Central memory CD8-positive, alpha-beta T cell (primary cell): ENCODE measurements around the gene SLC29A3.

ENCODE experiments used
- ATAC-seq: fragments of 150-1000 bp; cut with Tn5 transposase; replicated peaks from 2 replicates; pipeline ENCODE4 v1.10.0; 2022; ENCODE audit warnings: mild to moderate bottlenecking, moderate FRiP score, moderate number of reproducible peaks; ENCODE audit not compliant: poor library complexity, severe bottlenecking; ENCODE audit errors: extremely low read depth
- DNase-seq, 2 donors: peaks; one replicate each; pipeline ENCODE4 v3.0.0; 2021; ENCODE audit warnings: low spot score in 2 of 2
- H3K27ac Mint-ChIP-seq: one replicate; pipeline ENCODE4 v1.8.0; 2022; ENCODE audit warnings: low read depth, mild to moderate bottlenecking, moderate library complexity, mixed read lengths
- H3K27me3 Mint-ChIP-seq: one replicate; pipeline ENCODE4 v1.8.0; 2022; ENCODE audit warnings: mixed read lengths
- H3K36me3 Mint-ChIP-seq: one replicate; pipeline ENCODE4 v1.8.0; 2022; ENCODE audit warnings: mild to moderate bottlenecking, moderate library complexity, mixed read lengths; ENCODE audit not compliant: insufficient read depth
- H3K4me1 Mint-ChIP-seq: one replicate; pipeline ENCODE4 v1.8.0; 2022; ENCODE audit warnings: mixed read lengths
- H3K4me3 Mint-ChIP-seq: one replicate; pipeline ENCODE4 v1.8.0; 2022; ENCODE audit warnings: mild to moderate bottlenecking, moderate library complexity, mixed read lengths
- H3K9me3 Mint-ChIP-seq: one replicate; pipeline ENCODE4 v1.8.0; 2022; ENCODE audit warnings: mixed read lengths

The SLC29A3 gene

GRCh38 chr10:71308985-71309384, 10.1 kb upstream of the SLC29A3 start:
- DNase-seq (no peak), ATAC-seq (no peak)
- peaks cover 1% of the 10 kb centered on the region for H3K36me3 Mint-ChIP-seq
- no peak overlapping the region for H3K27ac Mint-ChIP-seq
- no peaks in the 10 kb centered on the region for H3K9me3 Mint-ChIP-seq
- H3K4me1 Mint-ChIP-seq, result no peaks in the 10 kb centered on the region
- peaks cover 36% of the 10 kb centered on the region for H3K27me3 Mint-ChIP-seq
- no peak overlapping the region for H3K4me3 Mint-ChIP-seq

DNA sequence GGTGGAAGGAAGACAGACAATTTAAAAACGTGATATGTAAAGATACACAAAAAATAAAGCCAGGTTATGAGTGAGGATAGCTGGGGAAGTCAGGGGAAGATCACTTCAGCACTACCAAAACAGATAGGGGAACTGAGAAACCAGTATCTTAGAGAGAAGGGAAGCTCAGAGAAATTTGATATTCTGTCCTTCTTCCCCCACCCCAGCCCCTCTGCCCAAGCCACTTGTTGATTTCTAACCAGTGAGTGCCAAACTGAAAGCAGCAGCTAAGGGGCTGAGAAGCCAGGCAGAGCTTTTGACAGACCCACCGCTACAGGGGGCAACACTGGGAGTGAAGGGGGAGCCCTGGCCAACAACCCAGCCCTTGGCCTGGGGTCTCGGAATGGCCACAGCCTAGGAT, 9.1 kb upstream of the SLC29A3 start:
- Mint-ChIP-seq H3K27ac (no peak overlapping the region), H3K36me3 (peaks cover 1% of the 10 kb centered on the region), H3K4me3 (no peak overlapping the region), H3K27me3 (peaks cover 33% of the 10 kb centered on the region), H3K9me3 (no peaks in the 10 kb centered on the region), H3K4me1 (no peaks in the 10 kb centered on the region)
- ATAC-seq (no peak), DNase-seq (no peak)

GRCh38 chr10:71312220-71312619, 6.8 kb upstream of the SLC29A3 start:
- H3K27me3 Mint-ChIP-seq, result peaks cover 33% of the 10 kb centered on the region
- H3K4me3 Mint-ChIP-seq, result no peak overlapping the region
- H3K9me3 Mint-ChIP-seq, result no peaks in the 10 kb centered on the region
- H3K27ac Mint-ChIP-seq, result no peak overlapping the region
- ATAC-seq (no peak), DNase-seq (no peak)
- peaks cover 1% of the 10 kb centered on the region for H3K36me3 Mint-ChIP-seq
- H3K4me1 Mint-ChIP-seq, result no peaks in the 10 kb centered on the region

GRCh38 chr10:71312811-71313789, 6.0 kb upstream of the SLC29A3 start:
- ATAC-seq (no peak), DNase-seq (no peak)
- H3K4me1 Mint-ChIP-seq, result no peaks in the 10 kb centered on the region
- H3K27me3 Mint-ChIP-seq, result peaks cover 33% of the 10 kb centered on the region
- no peak overlapping the region for H3K27ac Mint-ChIP-seq
- peaks cover 1% of the 10 kb centered on the region for H3K36me3 Mint-ChIP-seq
- no peaks in the 10 kb centered on the region for H3K9me3 Mint-ChIP-seq
- H3K4me3 Mint-ChIP-seq, result no peak overlapping the region

GRCh38 chr10:71314028-71314693, 4.9 kb upstream of the SLC29A3 start:
- Mint-ChIP-seq H3K27ac (no peak overlapping the region), H3K36me3 (peaks cover 1% of the 10 kb centered on the region), H3K4me3 (no peak overlapping the region), H3K27me3 (peaks cover 33% of the 10 kb centered on the region), H3K4me1 (peaks cover 4% of the 10 kb centered on the region), H3K9me3 (no peaks in the 10 kb centered on the region)
- ATAC-seq (no peak), DNase-seq (peak in 1 of 2 donors; percentile 32)

GRCh38 chr10:71314694-71315225, 4.3 kb upstream of the SLC29A3 start:
- H3K27me3 Mint-ChIP-seq, result peaks cover 29% of the 10 kb centered on the region
- H3K4me3 Mint-ChIP-seq, result no peak overlapping the region
- no peak overlapping the region for H3K27ac Mint-ChIP-seq
- DNase-seq, result no peak
- peaks cover 9% of the 10 kb centered on the region for H3K4me1 Mint-ChIP-seq
- ATAC-seq, result no peak
- H3K36me3 Mint-ChIP-seq, result peaks cover 4% of the 10 kb centered on the region
- H3K9me3 Mint-ChIP-seq, result no peaks in the 10 kb centered on the region

DNA sequence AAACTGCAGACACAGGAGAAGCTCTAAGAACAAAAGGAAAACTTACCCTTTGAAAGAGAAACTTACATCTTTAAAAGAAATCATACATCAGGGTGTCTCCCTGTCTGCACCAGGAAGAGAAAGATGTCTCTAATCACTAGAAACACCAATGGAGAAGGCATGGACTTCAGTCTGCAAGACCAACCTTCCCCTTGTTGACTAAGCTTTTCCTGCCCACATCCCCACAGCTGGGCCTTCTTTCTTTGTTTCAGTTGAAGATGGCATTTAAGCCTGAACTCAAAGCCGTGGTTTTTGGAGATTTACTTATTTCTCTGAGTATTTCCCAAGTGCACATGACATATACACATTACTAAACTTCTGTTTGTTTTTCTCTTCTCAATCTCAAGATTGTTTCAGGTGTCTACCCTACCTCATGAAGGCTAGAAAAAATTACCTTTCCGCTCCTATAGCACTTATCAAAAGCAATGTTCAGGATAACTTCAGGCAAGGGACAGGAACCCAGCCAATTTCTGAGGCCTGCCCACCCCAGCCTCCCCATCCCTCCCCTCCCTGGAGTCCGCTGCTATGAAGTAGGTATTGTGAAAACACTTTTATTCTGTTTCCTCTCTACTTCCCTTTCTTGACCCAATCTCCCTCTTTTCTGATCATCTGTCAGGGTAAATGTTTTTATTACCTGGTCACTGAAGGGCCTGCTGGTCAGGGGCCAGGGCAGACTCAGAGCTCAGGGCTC, 2.8 kb upstream of the SLC29A3 start:
- H3K9me3 Mint-ChIP-seq, result no peaks in the 10 kb centered on the region
- peaks cover 17% of the 10 kb centered on the region for H3K4me1 Mint-ChIP-seq
- ATAC-seq (no peak), DNase-seq (no peak)
- H3K36me3 Mint-ChIP-seq, result peaks cover 3% of the 10 kb centered on the region
- peak overlapping the region; percentile 65 for H3K27ac Mint-ChIP-seq
- no peak overlapping the region for H3K4me3 Mint-ChIP-seq
- peaks cover 15% of the 10 kb centered on the region for H3K27me3 Mint-ChIP-seq

DNA sequence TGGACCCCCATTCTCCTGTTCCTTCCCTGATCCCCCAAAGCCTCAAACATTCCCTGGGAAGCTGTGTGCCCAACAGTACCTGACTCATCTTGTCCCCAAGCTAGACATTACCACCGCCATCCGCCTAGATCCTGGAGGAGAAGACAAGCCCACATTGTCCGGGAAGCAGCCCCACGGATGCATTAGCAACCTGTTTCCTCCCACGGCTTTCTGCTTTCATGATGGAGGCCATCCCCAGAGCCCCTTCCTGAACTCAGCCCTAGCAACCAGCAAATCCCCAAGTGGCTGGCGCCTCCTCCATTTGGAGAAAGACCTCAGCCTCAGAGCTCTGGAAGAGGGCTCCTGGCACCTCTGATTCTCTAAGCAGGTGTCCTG, 2.3 kb upstream of the SLC29A3 start:
- ATAC-seq, result no peak
- peak overlapping the region; percentile 65 for H3K27ac Mint-ChIP-seq
- peaks cover 15% of the 10 kb centered on the region for H3K27me3 Mint-ChIP-seq
- H3K4me3 Mint-ChIP-seq, result no peak overlapping the region
- no peak for DNase-seq
- H3K36me3 Mint-ChIP-seq, result peaks cover 3% of the 10 kb centered on the region
- H3K9me3 Mint-ChIP-seq, result no peaks in the 10 kb centered on the region
- peaks cover 17% of the 10 kb centered on the region for H3K4me1 Mint-ChIP-seq

DNA sequence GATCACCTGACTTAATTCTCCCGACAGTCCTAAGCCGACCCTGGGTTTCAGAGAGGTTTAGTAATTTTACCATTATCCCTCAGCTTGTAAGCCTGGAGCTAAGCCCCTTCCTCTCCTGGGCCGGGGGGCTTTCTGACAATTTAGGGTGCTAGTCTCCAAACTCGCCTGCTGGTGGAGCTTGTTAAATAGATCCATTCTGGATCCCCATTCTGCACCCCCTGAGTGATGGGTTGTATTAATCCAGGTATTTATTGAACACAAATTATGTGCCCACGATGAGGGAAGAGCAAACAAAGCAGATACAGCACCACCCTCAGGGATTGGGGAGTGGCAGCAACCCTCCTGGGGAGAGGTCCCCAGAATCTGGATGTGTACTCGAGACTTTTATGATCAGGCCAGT, 1.3 kb upstream of the SLC29A3 start:
- peak overlapping the region; percentile 13 for H3K4me3 Mint-ChIP-seq
- peaks cover 3% of the 10 kb centered on the region for H3K36me3 Mint-ChIP-seq
- peaks cover 12% of the 10 kb centered on the region for H3K27me3 Mint-ChIP-seq
- ATAC-seq (no peak), DNase-seq (no peak)
- H3K9me3 Mint-ChIP-seq, result no peaks in the 10 kb centered on the region
- peaks cover 23% of the 10 kb centered on the region for H3K4me1 Mint-ChIP-seq
- no peak overlapping the region for H3K27ac Mint-ChIP-seq

DNA sequence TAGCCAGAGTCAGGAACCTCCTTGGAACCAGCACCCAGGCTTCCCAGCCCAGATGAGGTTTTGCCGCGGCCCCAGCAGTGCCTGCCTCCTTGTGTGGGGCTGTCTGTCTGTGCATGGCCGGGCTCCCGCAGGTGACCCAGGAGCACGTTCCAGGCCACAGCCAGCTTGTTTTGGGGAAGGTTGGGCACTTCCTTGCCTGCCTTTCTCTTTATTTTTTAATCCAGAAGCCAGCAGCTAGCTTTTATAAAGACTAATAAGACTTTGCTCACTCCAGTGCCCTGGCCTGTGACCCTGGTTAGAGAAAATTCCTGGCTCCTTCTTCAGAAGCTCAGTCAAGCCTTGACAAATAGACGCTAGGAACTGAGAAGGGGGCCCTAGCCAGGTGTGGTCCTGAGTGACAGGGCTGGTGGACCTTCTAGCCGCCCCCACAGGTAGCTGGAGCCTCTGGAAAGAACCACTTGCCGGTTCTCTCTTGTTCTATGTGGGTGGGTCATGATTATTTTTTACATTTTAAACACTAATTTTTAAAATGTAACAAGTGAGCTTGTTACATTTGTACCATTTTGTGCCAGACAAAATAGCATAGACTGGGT, 837 bp downstream of the SLC29A3 start:
- H3K4me3 Mint-ChIP-seq, result peak overlapping the region; percentile 95
- H3K9me3 Mint-ChIP-seq, result no peaks in the 10 kb centered on the region
- H3K4me1 Mint-ChIP-seq, result peaks cover 43% of the 10 kb centered on the region
- ATAC-seq (no peak), DNase-seq (no peak)
- H3K27ac Mint-ChIP-seq, result peak overlapping the region; percentile 88
- no peaks in the 10 kb centered on the region for H3K27me3 Mint-ChIP-seq
- H3K36me3 Mint-ChIP-seq, result peaks cover 10% of the 10 kb centered on the region

GRCh38 chr10:71320592-71320991, 1.5 kb downstream of the SLC29A3 start:
- H3K36me3 Mint-ChIP-seq, result peaks cover 10% of the 10 kb centered on the region
- no peaks in the 10 kb centered on the region for H3K9me3 Mint-ChIP-seq
- ATAC-seq (no peak), DNase-seq (no peak)
- H3K4me3 Mint-ChIP-seq, result peak overlapping the region; percentile 95
- H3K27me3 Mint-ChIP-seq, result no peaks in the 10 kb centered on the region
- H3K4me1 Mint-ChIP-seq, result peaks cover 43% of the 10 kb centered on the region
- H3K27ac Mint-ChIP-seq, result no peak overlapping the region

DNA sequence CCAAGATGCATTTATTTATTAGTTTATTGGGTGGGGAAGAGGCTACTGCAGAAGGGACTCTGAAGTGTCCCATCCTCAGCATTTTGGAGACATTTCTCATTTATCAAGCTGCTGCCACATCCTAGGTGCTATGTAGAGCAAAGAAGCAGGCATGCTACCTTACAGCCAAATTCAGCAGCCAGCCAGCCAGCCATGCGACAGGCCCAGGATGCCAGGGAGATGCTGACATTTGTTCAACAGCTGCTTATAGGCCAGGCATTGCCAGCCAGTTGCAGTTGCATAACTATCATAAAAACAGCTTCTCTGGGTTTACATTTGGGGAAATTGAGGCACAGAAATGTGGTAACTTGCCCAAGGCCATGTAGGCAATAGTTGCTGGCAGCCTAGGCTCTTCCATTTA, 2.3 kb downstream of the SLC29A3 start:
- Mint-ChIP-seq H3K4me3 (no peak overlapping the region), H3K27me3 (no peaks in the 10 kb centered on the region), H3K9me3 (no peaks in the 10 kb centered on the region), H3K27ac (no peak overlapping the region), H3K36me3 (peaks cover 10% of the 10 kb centered on the region), H3K4me1 (peaks cover 43% of the 10 kb centered on the region)
- DNase-seq (no peak), ATAC-seq (no peak)
